Measurements from ENCODE around the gene KRT71.
"Not testable (repeated sequence)": the region's sequence is repeated elsewhere in the genome, so short reads cannot be mapped to it uniquely, and the experiment has no call there.

The KRT71 gene

DNA sequence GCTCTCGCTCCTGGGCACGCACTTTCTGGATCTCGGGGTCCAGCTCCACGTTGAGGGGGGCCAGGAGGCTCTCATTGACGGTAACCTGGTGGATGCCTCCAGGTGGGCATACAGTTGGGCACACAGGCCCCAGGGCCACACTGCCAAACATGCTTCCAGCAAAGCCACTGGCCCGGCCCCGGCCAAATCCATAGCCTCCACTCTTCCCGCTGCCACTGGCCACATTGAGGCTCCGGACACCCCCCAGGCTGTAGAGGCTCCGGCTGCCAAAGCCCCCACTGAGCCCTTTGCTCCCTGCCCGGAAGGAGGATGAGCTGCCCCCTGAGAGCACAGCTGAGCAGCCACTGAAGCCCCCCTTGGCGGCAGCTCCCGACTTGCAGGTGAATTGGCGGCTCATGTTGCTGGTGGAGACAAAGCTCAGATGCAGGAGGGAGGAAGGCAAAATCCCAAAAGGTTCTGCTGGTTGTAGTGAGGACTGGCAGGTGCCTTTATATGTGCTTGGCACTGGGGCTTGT is at the start of gene KRT71:
Gene KRT71, minus strand, starts transcription at position 465 of the 515 bp plus-strand sequence. Its CDS starts 68 bp downstream, at position 397.
- no peak for DNase-seq

DNA sequence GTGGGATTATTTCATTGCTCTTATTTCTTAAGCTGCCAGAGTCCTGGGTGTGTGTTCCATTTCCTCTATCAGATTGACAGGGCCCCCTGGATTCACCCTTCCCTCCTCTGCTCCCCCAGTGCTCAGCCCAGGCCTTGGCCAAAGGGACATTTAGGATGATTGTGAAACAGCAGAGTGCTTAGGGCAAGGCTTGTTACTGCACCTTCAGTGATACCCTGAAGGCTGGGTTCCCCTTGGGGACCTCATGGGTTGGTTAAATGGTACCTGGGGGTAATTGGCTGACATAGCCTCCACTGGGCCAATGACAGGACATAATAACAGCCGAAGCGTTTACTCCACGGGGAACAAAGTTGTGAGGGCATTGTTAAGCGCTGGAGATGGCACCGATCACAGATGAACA is 49.6 kb upstream of the KRT71 start:
- DNase-seq = no peak

DNA sequence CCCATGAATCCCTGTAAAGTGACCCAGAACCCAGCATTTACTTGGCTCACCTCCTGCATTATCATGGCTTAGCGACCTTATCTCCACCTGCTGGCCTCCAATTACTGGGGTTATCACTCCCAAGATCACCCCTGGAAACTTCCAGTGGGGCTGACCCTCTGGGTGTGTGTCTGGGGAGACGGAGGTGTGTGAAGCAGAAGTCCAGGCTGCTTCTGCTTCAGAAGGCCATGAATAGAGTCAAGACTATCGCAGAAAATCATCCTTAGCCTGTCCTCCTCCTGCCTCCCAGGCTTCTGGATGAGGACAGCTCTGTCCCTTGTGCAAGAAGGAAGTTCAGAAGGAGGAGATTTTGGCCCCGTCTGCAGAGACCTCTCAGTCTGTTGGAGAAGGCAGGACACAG is 48.7 kb upstream of the KRT71 start:
- no peak for DNase-seq

DNA sequence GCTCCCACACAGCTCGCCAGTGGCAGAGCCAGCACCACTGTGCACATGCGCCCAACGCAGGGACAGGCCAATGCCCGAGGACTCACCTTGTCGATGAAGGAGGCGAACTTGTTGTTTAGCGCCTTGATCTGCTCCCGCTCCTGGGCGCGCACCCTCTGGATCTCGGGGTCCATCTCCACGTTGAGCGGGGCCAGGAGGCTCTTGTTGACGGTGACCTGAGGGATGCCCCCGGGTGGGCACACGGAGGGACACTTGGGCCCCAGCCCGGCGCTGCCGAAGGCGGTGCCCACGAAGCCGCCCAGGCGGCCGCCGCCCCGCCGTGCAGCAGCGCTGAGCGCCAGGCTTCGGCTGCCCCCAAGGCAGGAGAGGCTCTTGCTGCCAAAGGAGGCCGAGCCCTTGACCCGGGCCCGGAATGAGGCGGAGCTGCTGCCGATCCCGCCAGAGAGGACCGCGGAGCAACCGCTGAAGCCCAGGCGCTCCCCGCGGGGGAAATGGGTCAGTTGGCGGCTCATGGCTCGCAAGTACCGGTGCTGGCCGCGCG is 48.1 kb upstream of the KRT71 start, which contains the start of gene KRT72:
Gene KRT72, minus strand, starts transcription at position 523 of the 541 bp plus-strand sequence. Its CDS starts 11 bp downstream, at position 512.
- DNase-seq = no peak

DNA sequence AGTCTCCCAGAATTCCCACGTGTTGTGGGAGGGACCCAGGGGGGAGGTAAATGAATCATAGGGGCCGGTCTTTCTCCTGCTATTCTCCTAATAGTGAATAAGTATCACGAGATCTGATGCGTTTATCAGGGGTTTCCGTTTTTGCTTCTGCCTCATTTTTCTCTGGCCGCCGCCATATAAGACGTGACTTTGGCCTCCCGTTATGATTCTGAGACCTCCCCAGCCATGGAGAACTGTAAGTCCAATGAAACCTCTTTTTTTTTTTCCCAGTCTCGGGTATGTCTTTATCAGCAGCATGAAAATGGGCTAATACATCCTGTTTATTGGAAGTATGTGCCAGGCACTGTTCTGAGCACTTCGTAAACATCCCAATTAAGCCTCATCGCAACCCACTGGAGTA is 47.5 kb upstream of the KRT71 start:
- no peak for DNase-seq

DNA sequence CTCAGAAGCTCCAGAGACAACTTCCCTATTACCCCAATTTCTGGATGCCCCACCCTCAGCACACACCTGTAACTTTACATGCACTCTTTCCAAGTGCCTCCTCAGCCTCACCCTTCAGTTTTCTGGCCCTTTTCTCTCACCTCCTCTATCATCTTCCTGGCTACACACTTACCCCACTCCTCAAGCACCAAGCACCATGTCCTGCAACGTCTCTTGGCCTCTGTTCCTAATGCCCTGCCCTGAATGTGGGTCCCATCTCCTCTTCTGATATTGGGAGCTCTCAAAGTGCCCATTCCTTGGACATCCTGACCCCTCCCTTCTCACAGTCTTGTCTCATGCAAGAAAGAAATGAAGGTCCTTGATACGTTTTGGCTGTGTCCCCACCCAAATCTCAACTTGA is 47.1 kb upstream of the KRT71 start:
- DNase-seq = no peak

DNA sequence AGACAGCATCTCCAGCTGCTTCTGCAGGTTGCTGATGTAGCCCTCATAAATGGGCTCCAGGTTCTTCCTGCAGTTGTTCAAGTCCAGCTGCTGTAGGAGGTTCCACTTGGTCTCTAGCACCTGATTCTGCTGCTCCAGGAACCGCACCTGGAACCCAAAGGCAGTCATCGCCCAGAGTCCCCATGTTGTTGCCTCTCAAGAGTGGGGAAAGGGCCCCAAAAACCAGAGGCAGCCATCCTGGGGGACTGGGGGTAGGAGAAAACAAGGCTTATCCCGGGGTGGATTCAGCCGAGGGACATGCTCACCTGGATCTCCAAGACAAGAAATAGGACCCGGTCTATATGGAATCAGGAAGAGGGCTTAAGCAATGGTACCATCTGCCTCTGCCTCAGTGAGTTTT is 46.0 kb upstream of the KRT71 start:
- no peak for DNase-seq

DNA sequence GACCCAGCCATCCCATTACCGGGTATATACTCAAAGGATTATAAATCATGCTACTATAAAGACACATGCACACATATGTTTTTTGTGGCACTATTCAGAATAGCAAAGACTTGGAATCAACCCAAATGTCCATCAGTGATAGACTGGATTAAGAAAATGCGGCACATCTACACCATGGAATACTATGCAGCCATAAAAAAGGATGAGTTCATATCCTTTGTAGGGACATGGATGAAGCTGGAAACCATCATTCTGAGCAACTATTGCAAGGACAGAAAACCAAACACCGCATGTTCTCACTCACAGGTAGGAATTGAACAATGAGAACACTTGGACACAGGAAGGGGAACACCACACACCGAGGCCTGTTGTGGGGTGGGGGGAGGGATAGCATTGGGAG is 41.3 kb upstream of the KRT71 start:
- DNase-seq = not testable (repeated sequence)

DNA sequence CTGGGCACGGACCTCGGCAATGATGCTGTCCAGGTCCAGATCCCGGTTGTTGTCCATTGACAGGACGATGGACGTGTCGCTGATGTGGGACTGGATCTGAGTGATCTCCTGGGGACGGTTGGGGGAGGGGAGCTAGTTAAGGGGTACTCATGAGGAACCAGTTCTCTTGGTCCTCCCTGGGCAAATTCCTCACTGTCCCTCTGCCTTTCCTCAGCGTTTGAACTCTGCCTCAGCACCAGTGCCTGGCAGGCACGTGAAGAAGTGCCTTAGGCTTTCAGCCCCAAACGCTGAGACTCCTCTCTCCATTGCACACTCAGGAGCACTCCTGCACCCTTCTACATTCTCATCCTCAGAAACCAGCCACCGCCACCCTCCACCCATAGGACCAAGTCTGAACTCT is 38.6 kb upstream of the KRT71 start:
- no peak for DNase-seq

DNA sequence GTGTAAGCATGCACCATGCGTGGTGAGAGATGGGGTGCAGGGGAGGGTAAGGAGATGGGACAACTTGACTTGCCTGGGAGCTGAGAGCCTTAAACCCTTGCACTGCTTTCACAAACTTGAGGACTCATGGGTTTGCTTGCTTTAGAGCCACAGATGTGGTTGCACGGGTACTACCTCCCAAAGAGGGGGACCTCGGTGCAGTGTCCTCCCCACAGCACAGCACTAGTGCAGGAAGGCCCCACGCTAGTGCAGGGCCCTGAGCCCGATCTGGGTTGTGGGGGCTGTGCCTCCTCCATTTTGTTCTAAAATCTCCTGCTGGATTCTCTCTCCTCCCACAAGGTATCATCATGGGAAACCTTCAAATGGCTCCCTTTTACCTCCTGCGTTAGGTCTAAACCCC is 37.1 kb upstream of the KRT71 start:
- DNase-seq = no peak

DNA sequence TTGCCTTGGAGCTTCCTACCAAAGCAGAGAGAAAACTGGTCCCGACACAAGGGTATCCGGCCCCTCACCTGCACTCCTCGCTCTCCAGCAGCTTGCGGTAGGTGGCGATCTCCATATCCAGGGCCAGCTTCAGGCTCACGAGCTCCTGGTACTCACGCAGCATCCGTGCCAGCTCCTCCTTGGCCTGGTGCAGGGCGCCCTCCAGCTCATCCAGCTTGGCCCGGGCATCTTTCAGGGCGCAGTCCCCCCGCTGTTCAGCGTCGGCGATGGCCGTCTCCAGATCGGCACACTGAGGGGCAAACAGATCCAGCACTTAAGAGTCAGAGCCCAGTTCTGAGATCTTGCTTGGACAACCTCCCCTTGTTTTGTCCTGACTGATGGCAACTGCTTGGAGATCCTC is 34.6 kb upstream of the KRT71 start:
- no peak for DNase-seq

DNA sequence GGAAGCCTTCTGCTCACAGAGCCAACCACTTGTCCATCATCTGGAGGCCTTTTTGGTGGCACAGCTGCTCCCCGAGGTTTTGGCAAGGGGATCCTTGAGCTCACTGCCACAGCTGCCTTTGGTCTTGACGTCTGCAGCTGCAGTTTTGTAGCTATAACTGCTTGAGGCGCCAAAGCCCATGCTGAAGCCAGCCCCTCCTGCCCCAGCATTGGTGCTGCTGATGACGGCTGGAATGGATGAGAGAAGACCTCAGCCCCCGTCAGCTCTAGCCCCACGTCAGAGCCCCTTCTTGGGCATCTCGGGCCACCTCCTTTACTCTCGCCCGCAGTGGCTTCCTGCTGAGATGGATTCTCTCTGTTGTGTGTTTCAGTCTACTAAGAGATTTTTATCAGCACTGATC is 33.0 kb upstream of the KRT71 start:
- DNase-seq = no peak

DNA sequence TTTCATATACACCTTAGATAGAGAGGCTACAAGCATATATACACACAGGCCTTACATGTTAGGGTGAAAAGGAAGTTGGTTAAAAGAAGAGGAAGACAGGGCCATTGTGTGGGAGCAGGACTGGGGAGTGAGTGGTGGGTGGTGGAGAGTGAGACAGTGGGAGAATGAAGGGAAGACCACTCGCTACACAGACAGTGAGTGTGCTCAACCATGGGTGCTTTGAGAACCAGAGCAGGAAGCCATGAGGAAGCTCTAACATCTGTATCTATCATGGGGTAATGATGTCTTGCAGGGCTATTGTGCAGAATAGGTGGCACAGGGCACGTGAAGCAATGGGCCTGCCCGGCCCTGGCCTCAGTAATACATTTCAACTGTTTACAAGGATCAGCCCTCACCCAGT is 32.1 kb upstream of the KRT71 start:
- no peak for DNase-seq

DNA sequence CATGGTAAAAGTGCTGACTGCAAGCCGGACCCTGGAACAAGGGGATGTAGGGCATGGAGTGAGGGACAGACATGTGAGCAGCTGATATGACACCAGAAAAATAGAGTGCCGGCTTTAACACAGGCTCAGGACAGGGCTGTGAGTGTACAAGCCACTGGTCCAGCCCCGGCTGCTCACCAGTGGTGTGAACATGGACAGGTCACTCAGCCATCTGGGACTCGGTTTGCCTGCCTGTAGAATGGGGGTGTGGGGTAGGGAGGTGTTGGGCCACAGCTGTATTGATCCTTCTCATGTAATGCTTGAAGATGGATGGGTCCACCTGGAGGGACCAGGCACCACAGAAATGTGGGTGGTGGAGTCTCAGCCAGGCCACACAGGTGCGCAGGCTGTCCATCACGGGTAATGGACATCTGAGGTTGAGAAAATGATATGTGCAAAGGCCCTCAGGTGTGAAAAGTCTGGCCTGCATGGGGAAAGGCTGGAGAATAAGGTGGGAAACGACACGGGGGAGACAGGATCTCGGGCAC is 31.3 kb upstream of the KRT71 start:
- DNase-seq = no peak

DNA sequence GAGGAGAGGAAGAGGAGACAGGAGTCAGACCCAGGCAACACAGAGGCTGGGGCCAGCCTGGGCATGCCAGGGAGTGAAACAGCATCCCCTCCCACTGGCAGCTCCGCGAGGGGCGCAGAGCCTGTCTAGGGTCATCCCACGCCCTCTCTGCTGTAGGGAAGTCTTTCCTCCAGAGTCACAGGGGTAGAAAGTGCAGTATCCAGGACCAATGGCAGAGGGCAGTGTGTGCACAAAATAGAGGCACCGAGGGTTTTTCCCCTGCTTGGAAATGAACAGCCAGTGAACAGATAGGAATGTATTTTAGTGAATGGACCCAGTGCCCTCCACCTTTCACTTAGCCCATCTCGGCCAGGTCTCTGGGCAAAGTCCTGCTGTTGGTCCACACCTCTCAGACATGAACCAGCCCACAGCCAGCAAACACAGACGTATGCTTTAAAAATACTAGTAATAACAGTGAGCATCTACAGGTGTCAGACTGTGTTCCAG is 30.1 kb upstream of the KRT71 start:
- DNase-seq = no peak

DNA sequence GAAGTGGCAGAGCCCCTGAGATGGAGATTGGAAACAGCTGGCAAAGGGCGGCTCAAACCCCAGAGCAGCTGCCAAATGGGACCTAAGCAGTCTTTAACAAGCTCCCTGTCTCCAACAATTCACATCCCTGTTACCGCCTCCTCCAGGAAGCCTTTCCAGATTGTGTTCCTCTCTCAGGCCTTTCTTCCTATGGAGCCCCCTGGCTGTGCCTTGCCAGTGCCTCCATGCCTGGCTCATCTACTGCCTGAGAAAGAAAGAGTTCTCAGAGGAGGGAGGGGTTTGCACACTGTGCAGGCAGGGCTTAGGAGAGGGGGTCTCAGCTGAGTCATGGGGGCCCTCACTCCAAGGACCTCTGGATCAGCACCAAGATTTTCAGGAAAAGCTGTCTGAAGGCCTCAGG is 29.5 kb upstream of the KRT71 start:
- DNase-seq = no peak

DNA sequence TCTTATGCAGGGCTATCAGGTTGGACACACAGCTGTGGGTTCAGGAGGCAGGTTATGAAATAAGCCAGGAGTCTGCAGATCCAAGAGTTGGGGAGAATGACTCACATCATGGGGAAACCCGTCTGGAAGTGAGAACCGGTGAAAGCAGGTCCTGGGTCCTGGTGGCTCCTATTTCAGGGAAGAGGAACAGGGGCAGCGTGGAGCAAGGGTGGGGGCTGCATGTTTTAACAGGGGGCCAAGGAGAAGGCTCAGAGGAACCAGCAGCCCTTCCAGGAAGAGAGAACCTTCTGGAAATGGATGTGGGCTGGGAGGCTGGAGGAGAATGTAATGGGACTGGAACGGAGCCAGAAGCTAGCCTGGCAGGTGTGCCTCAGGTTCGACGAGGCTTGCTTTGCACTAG is 28.5 kb upstream of the KRT71 start:
- DNase-seq = no peak

DNA sequence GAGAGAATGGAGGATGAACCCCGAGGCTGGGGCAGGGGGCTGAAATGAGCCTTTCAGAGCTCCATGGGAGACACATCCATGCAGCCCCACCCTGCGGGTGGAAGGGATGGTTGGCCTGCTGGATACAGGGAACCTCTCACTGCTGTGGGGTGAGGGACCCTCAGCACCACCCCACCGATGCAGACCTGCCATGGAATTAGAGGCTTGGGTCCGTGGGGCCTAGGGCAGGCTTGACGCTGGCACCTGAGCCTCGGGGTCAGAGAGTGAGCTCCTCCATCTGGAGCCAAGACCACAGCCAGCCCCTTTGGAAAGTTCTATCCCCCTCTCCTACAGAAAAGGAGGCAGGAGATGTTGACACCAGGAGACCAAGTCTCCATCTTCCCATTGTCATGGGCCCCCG is 28.1 kb upstream of the KRT71 start:
- DNase-seq = no peak

DNA sequence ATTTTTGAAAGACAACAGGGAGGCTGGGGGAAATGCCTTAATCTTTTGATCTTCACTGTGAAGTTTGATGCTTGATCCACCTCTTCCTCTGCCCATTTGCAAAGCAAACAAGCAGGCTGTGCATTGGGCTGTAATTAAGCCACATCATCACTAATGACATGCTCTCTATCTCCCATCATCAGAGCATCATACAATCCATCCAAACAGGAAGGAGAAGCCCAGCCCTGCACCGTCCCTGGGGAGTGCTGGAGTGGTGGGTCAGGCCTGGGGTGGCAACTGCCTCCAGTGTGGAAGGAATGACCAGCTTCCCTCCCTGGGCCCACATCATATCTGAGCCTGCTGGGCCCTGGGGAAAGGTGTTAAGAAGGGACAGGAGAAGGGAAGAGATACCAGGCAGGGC is 27.6 kb upstream of the KRT71 start:
- no peak for DNase-seq

DNA sequence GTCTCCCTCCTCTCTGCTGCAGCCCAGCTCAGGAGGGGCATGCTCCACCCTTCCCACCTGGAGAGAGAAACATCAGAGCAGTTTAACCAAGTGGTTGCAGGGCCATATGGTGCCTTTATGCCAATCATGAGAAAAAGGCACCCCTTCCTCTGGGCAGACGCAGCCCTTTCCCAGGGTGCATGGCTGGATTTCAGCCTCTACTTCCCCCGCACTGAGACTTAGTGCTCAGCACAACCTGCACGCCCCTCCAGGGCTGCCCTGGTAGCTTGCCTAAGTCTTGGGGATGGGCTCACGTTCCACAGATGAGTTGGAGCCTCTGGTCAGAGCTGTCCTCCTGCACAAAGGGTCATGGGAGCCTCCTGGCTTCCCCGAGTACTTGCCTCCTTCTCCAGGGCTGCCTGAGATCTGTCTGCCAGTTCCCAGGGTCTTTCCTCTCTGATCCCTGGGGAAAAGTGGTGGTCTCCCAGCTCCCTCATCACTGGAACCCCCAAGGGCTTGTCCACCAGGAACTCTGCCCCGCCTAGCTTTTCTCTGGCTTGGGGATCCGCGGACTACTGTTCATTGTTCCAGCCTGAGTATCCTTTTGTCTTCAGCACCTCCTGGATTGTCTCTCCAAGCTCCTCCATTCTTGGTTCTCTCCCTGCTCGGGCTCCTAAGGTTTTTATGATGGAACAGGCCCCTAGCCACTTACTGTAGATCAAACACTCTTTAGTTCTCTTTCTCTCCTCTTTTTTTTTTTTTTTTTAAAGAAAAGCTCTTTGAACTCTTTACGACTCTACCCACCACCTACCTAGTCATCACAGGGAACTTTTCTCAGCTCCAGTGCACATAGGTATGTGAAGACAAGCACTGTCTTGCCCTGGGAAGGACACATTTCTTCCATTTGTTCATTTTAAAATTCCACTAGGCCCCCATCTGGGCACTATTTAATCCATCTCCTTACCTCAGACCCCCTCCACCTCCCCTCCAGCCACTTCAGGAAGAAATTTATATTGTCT is 26.8 kb upstream of the KRT71 start:
- no peak for DNase-seq

DNA sequence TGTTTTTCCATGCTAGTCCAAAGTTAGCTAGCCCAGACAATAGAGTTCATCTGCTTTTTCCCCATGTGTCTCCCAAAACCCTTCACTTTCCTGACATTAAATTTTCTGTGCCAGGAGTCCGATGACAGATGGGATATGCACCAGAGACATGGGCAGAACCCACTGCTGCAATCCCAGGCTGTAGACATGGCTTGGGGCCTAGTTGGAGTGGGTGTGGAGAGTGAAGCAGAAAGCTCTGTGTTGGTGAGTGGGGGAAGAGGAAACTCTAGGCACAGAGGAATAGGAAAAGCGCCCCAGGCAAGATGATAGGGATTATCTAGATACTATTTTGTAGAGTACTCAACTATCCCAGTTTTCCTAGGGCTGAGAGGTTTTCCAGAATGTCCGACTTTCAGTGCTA is 25.5 kb upstream of the KRT71 start:
- DNase-seq = no peak

DNA sequence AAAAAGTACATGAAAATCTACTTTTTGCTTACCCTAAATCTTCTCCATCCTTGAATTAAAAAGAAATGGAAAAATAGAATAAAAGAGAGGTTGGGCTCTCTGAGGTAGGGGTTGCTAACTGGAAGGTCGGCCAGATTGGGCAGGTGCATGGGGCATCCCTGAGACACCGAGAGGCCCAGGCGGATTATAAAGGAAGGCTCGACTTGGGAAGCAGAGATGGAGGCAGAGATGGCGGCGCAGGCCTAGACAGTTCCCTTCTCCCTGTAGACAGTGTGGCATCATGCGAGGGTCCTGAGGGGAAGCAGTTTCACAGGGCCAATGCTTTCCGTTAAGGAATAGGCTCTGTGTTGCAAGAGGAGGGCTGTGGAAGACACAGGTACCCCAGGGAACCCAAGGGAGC is 24.4 kb upstream of the KRT71 start:
- DNase-seq = no peak

DNA sequence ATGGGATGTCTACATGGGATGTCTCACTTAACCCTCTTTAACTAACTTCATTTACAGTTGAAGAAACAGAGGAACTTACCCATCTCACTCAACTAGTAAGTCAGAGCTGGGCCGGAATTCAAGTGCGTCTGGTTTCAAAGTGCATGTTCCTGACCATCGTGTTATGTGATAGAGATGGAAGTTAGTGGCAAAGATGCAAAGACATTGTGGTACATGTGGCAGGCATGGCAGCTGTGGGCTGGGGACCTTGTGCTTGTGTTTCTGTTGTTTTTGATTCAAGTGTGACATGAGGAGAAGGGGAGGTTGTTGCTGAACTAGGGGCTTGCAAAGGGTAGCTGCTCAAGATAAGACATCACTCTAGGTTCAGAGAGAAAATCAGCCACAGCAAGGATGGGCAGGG is 23.0 kb upstream of the KRT71 start:
- no peak for DNase-seq

DNA sequence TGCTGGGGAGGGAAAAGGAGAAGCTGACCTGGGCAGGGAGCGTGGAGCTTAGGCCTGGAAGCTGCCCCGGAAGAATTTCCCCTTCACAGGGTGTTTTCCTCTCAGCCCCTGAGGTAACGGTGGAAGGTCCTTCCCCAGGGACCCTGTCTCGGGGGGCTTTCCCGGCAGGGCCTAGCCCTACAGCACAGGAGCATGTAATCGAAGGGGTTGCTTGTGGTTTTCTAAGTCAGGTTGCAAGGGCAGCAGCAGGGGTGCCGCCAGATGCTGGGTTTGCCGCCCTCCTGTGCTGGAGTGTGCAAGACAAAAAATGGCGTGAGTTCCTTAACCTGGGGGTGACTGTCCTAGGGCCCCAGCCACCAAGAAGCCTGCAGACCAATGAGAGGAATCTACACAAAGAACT is 22.3 kb upstream of the KRT71 start:
- DNase-seq = no peak
